Testis (tissue), 2 donors: ENCODE data around the gene ACOT8.

Experiments
- CTCF ChIP-seq, 3 experiments: fragments of 450-650 bp in 2 of 3; fragments of 200-600 bp in 1 of 3; sonication (generic) in 1 of 3; IDR thresholded peaks; one replicate each; pipeline ENCODE4 v1.5.1; 2016 to 2019; ENCODE audit warnings: antibody characterized with exemption in 3 of 3, mild to moderate bottlenecking in 2 of 3, moderate library complexity in 1 of 3
- POLR2A ChIP-seq: fragments of 450-650 bp; IDR thresholded peaks from one replicate; pipeline ENCODE4 v1.6.1; 2017; ENCODE audit warnings: antibody characterized with exemption, mild to moderate bottlenecking, moderate library complexity

GRCh38 chr20:45851501-45851900 lies 5.7 kb downstream of the ACOT8 start:
- no peak for TF ChIP-seq CTCF (IDR thresholded peaks at IDR 0.05)
- no peak for TF ChIP-seq POLR2A
